KMS-11 (cell line): ENCODE measurements around the gene BNIPL.

ENCODE experiments used
- H2AFZ ChIP-seq: fragments of 200-600 bp; sonication (generic); 2 replicates; pipeline ENCODE4 v1.6.1; 2016; ENCODE audit warnings: antibody characterized with exemption, mixed run types, low read depth
- H3K27ac ChIP-seq: fragments of 200-600 bp; sonication (generic); 2 replicates; pipeline ENCODE4 v1.6.1; 2016; ENCODE audit warnings: mild to moderate bottlenecking, mixed run types
- H3K27me3 ChIP-seq: fragments of 200-600 bp; sonication (generic); 2 replicates; pipeline ENCODE4 v1.6.1; 2017; ENCODE audit warnings: mild to moderate bottlenecking, low read depth, mixed run types, moderate library complexity; ENCODE audit not compliant: insufficient read depth
- H3K36me3 ChIP-seq: fragments of 200-600 bp; sonication (generic); 2 replicates; pipeline ENCODE4 v1.6.1; 2017; ENCODE audit warnings: mild to moderate bottlenecking, mixed run types; ENCODE audit not compliant: insufficient read depth
- H3K4me1 ChIP-seq: fragments of 200-600 bp; sonication (generic); 2 replicates; pipeline ENCODE4 v1.6.1; 2016; ENCODE audit warnings: mild to moderate bottlenecking, low read depth, mixed run types; ENCODE audit not compliant: poor library complexity, severe bottlenecking
- H3K4me2 ChIP-seq: fragments of 200-600 bp; sonication (generic); 2 replicates; pipeline ENCODE4 v1.7.0; 2016; ENCODE audit warnings: mild to moderate bottlenecking, mixed run types
- H3K4me3 ChIP-seq: fragments of 200-600 bp; sonication (generic); IDR thresholded peaks from 2 replicates; pipeline ENCODE4 v1.6.1; 2017; ENCODE audit warnings: low read depth, low read length, mixed read lengths; ENCODE audit not compliant: insufficient read depth
- H3K79me2 ChIP-seq: fragments of 200-600 bp; sonication (generic); 2 replicates; pipeline ENCODE4 v1.6.1; 2016; ENCODE audit warnings: low read depth, mixed run types; ENCODE audit not compliant: insufficient read depth
- H3K9ac ChIP-seq: fragments of 200-600 bp; sonication (generic); 2 replicates; pipeline ENCODE4 v1.6.1; 2016; ENCODE audit warnings: mild to moderate bottlenecking, mixed run types
- H4K20me1 ChIP-seq: fragments of 200-600 bp; sonication (generic); 2 replicates; pipeline ENCODE4 v1.6.1; 2016; ENCODE audit warnings: mild to moderate bottlenecking, mixed run types; ENCODE audit not compliant: insufficient read depth
- CTCF ChIP-seq: fragments of 200-600 bp; sonication (generic); conservative IDR thresholded peaks from 2 replicates; pipeline ENCODE4 v1.6.1; 2017; ENCODE audit warnings: low read depth, mild to moderate bottlenecking, antibody characterized with exemption, low read length, moderate library complexity, mixed read lengths

Gene BNIPL

GRCh38 chr1:151013518-151013917 lies 22.9 kb upstream of the BNIPL start:
- no peak overlapping the region for H2AFZ ChIP-seq
- H4K20me1 ChIP-seq, result no peaks in the 10 kb centered on the region
- H3K4me1 ChIP-seq, result peaks cover 25% of the 10 kb centered on the region
- H3K4me3 ChIP-seq, result no peak overlapping the region
- no peak overlapping the region for H3K27ac ChIP-seq
- no peak overlapping the region for H3K4me2 ChIP-seq
- no peak overlapping the region for H3K9ac ChIP-seq
- TF ChIP-seq CTCF, result no peak
- no peaks in the 10 kb centered on the region for H3K79me2 ChIP-seq
- H3K36me3 ChIP-seq, result no peaks in the 10 kb centered on the region
- no peaks in the 10 kb centered on the region for H3K27me3 ChIP-seq

GRCh38 chr1:151024540-151025146 lies 11.7 kb upstream of the BNIPL start:
- Histone ChIP-seq H3K27ac (no peak overlapping the region), H3K4me2 (no peak overlapping the region), H3K9ac (no peak overlapping the region), H3K27me3 (no peaks in the 10 kb centered on the region), H4K20me1 (no peaks in the 10 kb centered on the region), H3K36me3 (no peaks in the 10 kb centered on the region), H2AFZ (no peak overlapping the region), H3K79me2 (no peaks in the 10 kb centered on the region), H3K4me3 (no peak overlapping the region), H3K4me1 (no peaks in the 10 kb centered on the region)
- TF ChIP-seq CTCF, result peak; percentile 99

GRCh38 chr1:151026460-151026859 lies 9.9 kb upstream of the BNIPL start:
- Histone ChIP-seq H3K27me3 (no peaks in the 10 kb centered on the region), H3K4me3 (no peak overlapping the region), H3K4me1 (no peaks in the 10 kb centered on the region), H4K20me1 (no peaks in the 10 kb centered on the region), H3K27ac (no peak overlapping the region), H3K79me2 (no peaks in the 10 kb centered on the region), H3K9ac (no peak overlapping the region), H3K36me3 (no peaks in the 10 kb centered on the region), H2AFZ (no peak overlapping the region), H3K4me2 (no peak overlapping the region)
- no peak for TF ChIP-seq CTCF

GRCh38 chr1:151032164-151032563 lies 4.2 kb upstream of the BNIPL start:
- no peaks in the 10 kb centered on the region for H3K36me3 ChIP-seq
- H3K79me2 ChIP-seq, result no peaks in the 10 kb centered on the region
- H2AFZ ChIP-seq, result no peak overlapping the region
- no peaks in the 10 kb centered on the region for H3K4me1 ChIP-seq
- no peaks in the 10 kb centered on the region for H4K20me1 ChIP-seq
- H3K4me3 ChIP-seq, result no peak overlapping the region
- TF ChIP-seq CTCF, result no peak
- H3K4me2 ChIP-seq, result no peak overlapping the region
- no peak overlapping the region for H3K9ac ChIP-seq
- H3K27me3 ChIP-seq, result no peaks in the 10 kb centered on the region
- no peak overlapping the region for H3K27ac ChIP-seq
